Upper lobe of right lung (tissue), 1 donor: ENCODE results near the gene PLCZ1. TPM values are rescaled to one million over a fixed set of nuclear protein-coding genes. Genes with fewer than 3 reads are reported as not detected.

Source experiments
- ATAC-seq: fragments of 200-7000 bp; cut with Tn5 transposase; one replicate; pipeline ENCODE4 v1.9.1; 2020; ENCODE audit warnings: mild to moderate bottlenecking, moderate library complexity
- DNase-seq: peaks from one replicate; pipeline ENCODE4 v3.0.0-alpha.2; 2020
- H3K27ac ChIP-seq: fragments of 200-600 bp; one replicate; pipeline ENCODE4 v1.8.0; 2022
- H3K27me3 ChIP-seq: fragments of 200-600 bp; one replicate; pipeline ENCODE4 v1.8.0; 2022; ENCODE audit warnings: mild to moderate bottlenecking
- H3K36me3 ChIP-seq: fragments of 200-600 bp; one replicate; pipeline ENCODE4 v1.8.0; 2022
- H3K4me1 ChIP-seq: fragments of 200-600 bp; one replicate; pipeline ENCODE4 v1.8.0; 2022
- H3K4me3 ChIP-seq: fragments of 200-600 bp; one replicate; pipeline ENCODE4 v1.8.0; 2022; ENCODE audit warnings: mild to moderate bottlenecking
- H3K9me3 ChIP-seq: fragments of 200-600 bp; one replicate; pipeline ENCODE4 v1.8.0; 2022
- intact Hi-C: fragments of 100-400 bp; cut with DNase I; formaldehyde crosslinking; loops from one replicate; pipeline ENCODE4 v1.11.0; 2022
- total RNA-seq: library from RNA; stranded (reverse); fragmentation: NEBNext Ultra II Directional; extraction: Animal tissue kit (Norgen Biotek cat#: 25700); gene quantifications from one replicate; pipeline ENCODE4 v1.2.1, GENCODE V29; 2021
- TF ChIP-seq, protein P1 (sequence below): fragments of 200-600 bp; IDR thresholded peaks from one replicate; pipeline ENCODE4 v1.8.0; 2022; ENCODE audit warnings: antibody characterized with exemption
- donor health status: DM: no; HTN: yes; CAD: no; lungs with severe emphysema.

The PLCZ1 gene
- total RNA-seq, 1 donor from 2014 or later = not detected

DNA sequence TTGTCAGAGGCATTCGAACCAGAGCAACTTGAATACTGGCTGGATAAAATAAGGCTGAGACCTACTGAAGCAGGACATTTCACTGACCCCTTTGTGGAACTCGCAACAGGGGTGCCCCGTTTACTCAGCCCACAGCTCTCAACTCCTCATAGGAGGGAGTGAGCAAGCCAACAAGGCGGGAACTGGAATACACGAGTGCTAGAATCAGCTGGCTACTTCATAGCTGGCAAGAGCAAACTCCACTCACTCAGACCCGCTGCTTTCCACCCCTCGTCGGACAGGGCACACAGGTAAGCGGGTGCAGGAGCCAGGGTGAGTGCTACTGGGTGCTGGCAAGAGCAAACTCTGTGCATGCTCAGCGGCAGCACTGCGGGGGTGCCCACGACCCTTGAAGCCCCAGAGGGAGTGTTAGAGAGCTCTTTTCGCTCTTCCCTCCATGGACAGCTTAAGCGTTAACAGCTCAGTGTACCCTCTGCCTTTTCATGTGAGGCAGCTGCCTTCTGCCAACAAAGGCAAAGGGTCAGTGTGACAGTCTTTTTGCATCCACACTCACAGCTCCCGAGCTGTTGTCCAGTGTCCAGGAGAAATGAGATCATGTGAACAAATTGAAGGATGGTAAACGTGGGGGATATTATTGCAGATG is 15.8 kb upstream of the PLCZ1 start:
- TF ChIP-seq, protein P1, sequence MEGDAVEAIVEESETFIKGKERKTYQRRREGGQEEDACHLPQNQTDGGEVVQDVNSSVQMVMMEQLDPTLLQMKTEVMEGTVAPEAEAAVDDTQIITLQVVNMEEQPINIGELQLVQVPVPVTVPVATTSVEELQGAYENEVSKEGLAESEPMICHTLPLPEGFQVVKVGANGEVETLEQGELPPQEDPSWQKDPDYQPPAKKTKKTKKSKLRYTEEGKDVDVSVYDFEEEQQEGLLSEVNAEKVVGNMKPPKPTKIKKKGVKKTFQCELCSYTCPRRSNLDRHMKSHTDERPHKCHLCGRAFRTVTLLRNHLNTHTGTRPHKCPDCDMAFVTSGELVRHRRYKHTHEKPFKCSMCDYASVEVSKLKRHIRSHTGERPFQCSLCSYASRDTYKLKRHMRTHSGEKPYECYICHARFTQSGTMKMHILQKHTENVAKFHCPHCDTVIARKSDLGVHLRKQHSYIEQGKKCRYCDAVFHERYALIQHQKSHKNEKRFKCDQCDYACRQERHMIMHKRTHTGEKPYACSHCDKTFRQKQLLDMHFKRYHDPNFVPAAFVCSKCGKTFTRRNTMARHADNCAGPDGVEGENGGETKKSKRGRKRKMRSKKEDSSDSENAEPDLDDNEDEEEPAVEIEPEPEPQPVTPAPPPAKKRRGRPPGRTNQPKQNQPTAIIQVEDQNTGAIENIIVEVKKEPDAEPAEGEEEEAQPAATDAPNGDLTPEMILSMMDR = no peak
- Histone ChIP-seq H3K36me3 (no peaks in the 10 kb centered on the region), H3K9me3 (no peaks in the 10 kb centered on the region), H3K27ac (no peak overlapping the region), H3K27me3 (no peaks in the 10 kb centered on the region), H3K4me1 (peaks cover 6% of the 10 kb centered on the region), H3K4me3 (no peak overlapping the region)
- peak; percentile 76 for ATAC-seq
- no peak for DNase-seq
- intact Hi-C loops = loop anchor here (5.0 kb wide), 1 partner anchor 281 kb away; no protein-coding TSS in a partner anchor

DNA sequence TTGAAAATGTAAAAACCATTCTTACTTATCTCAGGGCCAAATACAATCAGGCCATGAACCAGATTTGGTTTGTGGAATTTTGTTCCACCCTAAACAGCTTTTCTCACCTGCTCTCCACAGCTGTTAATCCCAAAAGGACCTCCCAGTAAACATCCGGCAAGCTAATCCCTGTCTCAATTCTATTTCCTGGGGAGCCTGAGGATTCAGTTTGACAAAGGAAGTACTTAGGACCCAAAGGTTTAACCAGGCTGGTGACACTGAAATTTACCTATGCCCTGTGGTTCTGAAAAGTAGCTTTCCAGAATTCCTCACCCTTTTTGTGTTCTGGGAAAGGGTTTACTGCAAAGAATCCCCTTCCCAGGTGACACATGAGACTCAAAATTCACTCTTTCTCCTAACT is 15.1 kb upstream of the PLCZ1 start:
- Histone ChIP-seq H3K4me3 (no peak overlapping the region), H3K27me3 (no peaks in the 10 kb centered on the region), H3K9me3 (no peaks in the 10 kb centered on the region), H3K4me1 (peaks cover 6% of the 10 kb centered on the region), H3K27ac (no peak overlapping the region), H3K36me3 (no peaks in the 10 kb centered on the region)
- DNase-seq (no peak), ATAC-seq (no peak)
- TF ChIP-seq, protein P1 = no peak
- intact Hi-C loops = loop anchor here (5.0 kb wide), 1 partner anchor 281 kb away; no protein-coding TSS in a partner anchor

DNA sequence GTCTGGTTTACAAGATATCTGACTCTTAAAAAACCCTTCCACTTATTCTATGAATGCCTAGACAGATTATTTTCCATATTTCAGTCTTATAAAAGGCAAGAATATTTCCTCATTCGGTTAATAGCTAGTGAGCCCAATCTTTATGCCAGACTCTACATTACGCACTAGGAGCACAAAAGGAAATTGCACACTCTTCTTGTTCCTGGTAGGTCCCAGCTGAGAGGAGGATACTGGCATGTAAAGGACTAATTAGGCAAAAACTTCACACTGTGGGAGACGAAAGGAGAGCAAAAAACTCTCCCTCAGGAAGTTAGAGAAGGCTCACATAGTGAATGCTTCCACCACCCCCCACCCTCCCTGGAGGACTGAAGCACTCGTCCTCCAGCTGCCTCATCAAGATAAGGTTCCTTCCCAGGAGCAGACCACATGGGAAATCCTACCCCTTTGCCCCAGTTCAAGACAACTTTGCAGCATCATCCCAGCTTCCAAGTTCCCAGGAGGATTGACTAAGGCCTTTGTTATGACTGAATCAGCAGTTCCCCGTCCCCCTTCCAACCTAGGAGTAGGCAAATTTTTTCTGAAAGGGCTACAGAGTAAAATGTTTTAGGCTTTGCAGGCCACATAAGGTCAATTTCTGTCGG is 14.6 kb upstream of the PLCZ1 start:
- ATAC-seq = no peak
- no peak overlapping the region for H3K27ac ChIP-seq
- H3K36me3 ChIP-seq = no peaks in the 10 kb centered on the region
- TF ChIP-seq, protein P1 = no peak
- no peak for DNase-seq
- no peaks in the 10 kb centered on the region for H3K27me3 ChIP-seq
- no peak overlapping the region for H3K4me3 ChIP-seq
- peaks cover 6% of the 10 kb centered on the region for H3K4me1 ChIP-seq
- intact Hi-C loops = loop anchor here (5.0 kb wide), 1 partner anchor 280 kb away; no protein-coding TSS in a partner anchor
- H3K9me3 ChIP-seq = no peaks in the 10 kb centered on the region

DNA sequence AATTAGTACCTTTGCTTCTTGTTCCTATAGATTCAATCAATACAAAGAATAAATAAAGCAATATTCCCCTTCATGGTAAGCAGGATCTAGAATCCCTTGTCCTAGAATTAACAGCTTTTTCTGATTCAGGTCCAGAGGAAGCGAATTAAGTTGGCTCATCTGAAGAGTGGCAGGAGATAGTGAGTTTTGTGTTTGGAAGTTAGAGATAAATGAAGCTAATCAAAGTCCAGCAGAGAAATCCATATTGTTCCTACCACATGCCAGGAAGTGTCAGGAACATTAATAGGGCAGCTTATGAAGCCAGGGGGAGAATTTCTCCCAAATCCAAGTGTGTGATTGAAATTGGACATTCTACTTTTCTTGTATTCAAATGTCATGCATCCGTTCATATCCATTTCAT is 14.1 kb upstream of the PLCZ1 start:
- Histone ChIP-seq H3K4me3 (no peak overlapping the region), H3K36me3 (no peaks in the 10 kb centered on the region), H3K27ac (no peak overlapping the region), H3K4me1 (peaks cover 6% of the 10 kb centered on the region), H3K9me3 (no peaks in the 10 kb centered on the region), H3K27me3 (no peaks in the 10 kb centered on the region)
- ATAC-seq = no peak
- intact Hi-C loops = loop anchor here (5.0 kb wide), 1 partner anchor 280 kb away; no protein-coding TSS in a partner anchor
- DNase-seq = no peak
- TF ChIP-seq, protein P1 = no peak

DNA sequence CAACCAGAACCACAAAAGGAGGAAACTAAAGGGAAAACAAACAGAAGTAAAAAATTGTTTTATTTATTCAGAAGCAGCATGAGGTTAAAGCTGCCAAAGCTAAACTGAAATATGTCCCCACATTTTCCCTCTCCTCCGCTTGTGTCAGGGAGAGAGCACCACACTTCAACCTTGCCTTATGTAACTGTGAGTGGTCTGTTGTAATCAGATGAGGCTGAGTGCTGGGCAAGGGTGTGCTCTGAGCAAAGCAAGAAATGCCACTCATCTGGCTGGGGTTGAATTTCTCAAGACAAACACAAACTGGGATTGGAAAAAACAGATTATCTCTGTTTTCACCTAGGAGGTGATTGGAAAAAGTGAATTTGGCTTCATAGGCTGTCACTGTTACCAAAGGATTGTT is 12.3 kb upstream of the PLCZ1 start:
- H3K27ac ChIP-seq = no peak overlapping the region
- H3K36me3 ChIP-seq = no peaks in the 10 kb centered on the region
- TF ChIP-seq, protein P1 = no peak
- no peaks in the 10 kb centered on the region for H3K27me3 ChIP-seq
- intact Hi-C loops = loop anchor here (5.0 kb wide), 1 partner anchor 278 kb away; no protein-coding TSS in a partner anchor
- H3K4me1 ChIP-seq = peaks cover 6% of the 10 kb centered on the region
- no peak overlapping the region for H3K4me3 ChIP-seq
- no peak for DNase-seq
- H3K9me3 ChIP-seq = no peaks in the 10 kb centered on the region
- ATAC-seq = peak; percentile 79
